Esophagus muscularis mucosa (tissue), 4 donors: ENCODE data around the gene ZNF213.
A peak's percentile ranks its signal among the peaks of the same experiment; 100 is the strongest.

Source experiments
- CTCF ChIP-seq, 3 experiments: fragments of 200-600 bp in 2 of 3; fragments of 450-650 bp in 1 of 3; sonication (generic) in 2 of 3; IDR thresholded peaks; one replicate each; pipeline ENCODE4 v1.5.1; 2017 to 2019; ENCODE audit warnings: antibody characterized with exemption in 3 of 3, mild to moderate bottlenecking in 2 of 3, moderate library complexity in 1 of 3
- EP300 ChIP-seq: sonication (generic); formaldehyde crosslinking; IDR thresholded peaks from one replicate; pipeline ENCODE4 v1.6.1; 2017; ENCODE audit warnings: antibody characterized with exemption
- POLR2A ChIP-seq: fragments of 450-650 bp; IDR thresholded peaks from one replicate; pipeline ENCODE4 v1.6.1; 2017; ENCODE audit warnings: antibody characterized with exemption, moderate library complexity, mild to moderate bottlenecking, low read depth
- POLR2AphosphoS5 ChIP-seq, 2 donors: sonication (generic); formaldehyde crosslinking; IDR thresholded peaks; one replicate each; pipeline ENCODE4 v1.6.1; 2017; ENCODE audit warnings: antibody characterized with exemption in 2 of 2

- TF ChIP-seq CTCF (IDR thresholded peaks at IDR 0.05) (peak; percentile 31 to 47 (median 43)), POLR2AphosphoS5 (IDR thresholded peaks at IDR 0.05) (peak in 1 of 2 donors; percentile 13), POLR2A (no peak), EP300 (no peak)
Observed at GRCh38 chr16:3149630-3150345, 15.0 kb downstream of the ZNF213 start.
